ENCODE measurements around the gene SH3PXD2A.
"Not testable (repeated sequence)": the region's sequence is repeated elsewhere in the genome, so short reads cannot be mapped to it uniquely, and the experiment has no call there.

The SH3PXD2A gene

DNA sequence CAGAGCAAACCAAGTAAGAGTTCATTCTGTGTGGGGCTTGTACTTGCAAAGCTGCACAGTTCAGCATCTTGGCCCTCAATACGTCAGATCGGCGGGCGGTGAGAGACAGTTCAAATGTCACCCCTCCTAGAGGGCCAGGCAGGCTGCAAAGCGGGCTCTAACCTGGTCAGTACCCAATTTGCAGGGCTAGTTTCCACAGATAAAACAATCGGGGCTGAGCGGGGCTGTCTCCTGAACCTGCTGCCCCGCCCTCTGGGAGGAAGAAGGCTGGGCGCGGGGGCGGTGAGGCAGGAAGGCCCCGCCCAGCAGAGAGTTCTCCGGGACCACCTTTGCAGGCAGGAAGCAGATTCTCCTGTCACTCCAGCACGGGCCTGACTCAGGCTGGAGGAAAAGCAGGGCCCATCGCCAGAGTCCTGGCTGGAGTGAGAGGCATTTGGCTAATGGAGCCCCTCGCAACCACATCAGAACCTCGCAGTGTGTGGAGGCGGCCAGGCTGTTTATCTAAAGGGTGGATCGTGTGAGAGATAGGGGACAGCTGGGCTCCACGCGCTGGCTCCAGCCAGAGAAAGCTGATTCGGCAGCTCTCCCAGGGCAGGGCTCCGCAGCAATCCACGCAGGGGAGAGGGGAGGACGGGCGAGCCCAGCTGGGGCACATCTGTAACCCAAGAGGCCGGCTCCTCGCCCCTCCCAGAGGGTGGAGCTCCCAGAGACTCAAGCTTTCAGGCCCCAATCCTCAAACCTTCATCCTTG lies 83.1 kb downstream of the SH3PXD2A start:
- DNase-seq (ENCODE audit: extremely low read depth in 1 of 2, low read depth in 1 of 2), result peak; percentile 35 to 56

GRCh38 chr10:103770139-103770538 lies 85.2 kb downstream of the SH3PXD2A start:
- DNase-seq (ENCODE audit: extremely low read depth in 1 of 2, low read depth in 1 of 2), result no peak

GRCh38 chr10:103769176-103769575 lies 86.2 kb downstream of the SH3PXD2A start:
- DNase-seq (ENCODE audit: extremely low read depth in 1 of 2, low read depth in 1 of 2), result no peak

- DNase-seq (ENCODE audit: extremely low read depth in 1 of 2, low read depth in 1 of 2), result no peak
Measured at GRCh38 chr10:103768345-103768744, 87.0 kb downstream of the SH3PXD2A start.

- DNase-seq (ENCODE audit: extremely low read depth in 1 of 2, low read depth in 1 of 2), result no peak
Measured at GRCh38 chr10:103767756-103768155, 87.6 kb downstream of the SH3PXD2A start.

DNA sequence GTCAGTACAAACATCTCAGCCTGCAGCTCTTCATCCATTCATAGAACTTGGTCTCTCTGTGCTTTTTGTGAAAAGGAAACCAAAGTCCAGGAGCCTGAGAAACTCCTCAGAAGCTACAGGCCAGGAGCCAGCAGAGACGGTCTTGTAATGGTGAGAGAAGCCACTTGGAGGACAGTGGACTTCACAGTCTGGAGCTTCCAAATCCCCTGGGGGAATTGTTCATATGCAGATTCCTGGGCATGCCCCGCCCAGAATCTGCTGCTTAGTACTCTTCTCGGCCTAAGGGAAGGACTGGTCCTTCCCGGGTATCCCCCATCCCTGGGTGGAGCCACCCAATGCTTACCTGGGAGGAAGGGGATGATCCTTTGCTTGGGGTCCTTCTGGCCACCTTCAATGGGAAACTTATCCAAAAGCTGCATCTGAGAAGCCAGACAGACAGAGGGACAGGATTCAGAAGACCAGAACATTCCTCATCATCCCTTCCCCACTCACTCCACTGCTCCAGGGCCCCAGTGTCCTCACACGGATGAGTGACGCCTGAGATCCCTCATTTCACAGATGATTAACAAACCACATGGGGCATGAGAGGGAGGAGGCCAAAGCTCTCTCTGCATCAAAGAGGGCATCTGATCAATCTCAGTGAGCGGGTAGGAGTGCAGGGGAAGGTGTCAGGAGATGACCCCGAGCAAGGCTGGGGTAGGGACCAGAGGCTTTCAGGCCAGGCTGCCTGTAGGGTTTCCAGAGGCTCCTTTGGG lies 88.4 kb downstream of the SH3PXD2A start:
- DNase-seq (ENCODE audit: extremely low read depth in 1 of 2, low read depth in 1 of 2), result no peak

- peak in 1 of 2 donors; percentile 54 for DNase-seq (ENCODE audit: extremely low read depth in 1 of 2, low read depth in 1 of 2)
Measured at GRCh38 chr10:103765981-103766380, 89.4 kb downstream of the SH3PXD2A start.

- no peak for DNase-seq (ENCODE audit: extremely low read depth in 1 of 2, low read depth in 1 of 2)
Measured at GRCh38 chr10:103765168-103765567, 90.2 kb downstream of the SH3PXD2A start.

- DNase-seq (ENCODE audit: extremely low read depth in 1 of 2, low read depth in 1 of 2), result no peak
Measured at GRCh38 chr10:103764296-103765088, 90.9 kb downstream of the SH3PXD2A start.

DNA sequence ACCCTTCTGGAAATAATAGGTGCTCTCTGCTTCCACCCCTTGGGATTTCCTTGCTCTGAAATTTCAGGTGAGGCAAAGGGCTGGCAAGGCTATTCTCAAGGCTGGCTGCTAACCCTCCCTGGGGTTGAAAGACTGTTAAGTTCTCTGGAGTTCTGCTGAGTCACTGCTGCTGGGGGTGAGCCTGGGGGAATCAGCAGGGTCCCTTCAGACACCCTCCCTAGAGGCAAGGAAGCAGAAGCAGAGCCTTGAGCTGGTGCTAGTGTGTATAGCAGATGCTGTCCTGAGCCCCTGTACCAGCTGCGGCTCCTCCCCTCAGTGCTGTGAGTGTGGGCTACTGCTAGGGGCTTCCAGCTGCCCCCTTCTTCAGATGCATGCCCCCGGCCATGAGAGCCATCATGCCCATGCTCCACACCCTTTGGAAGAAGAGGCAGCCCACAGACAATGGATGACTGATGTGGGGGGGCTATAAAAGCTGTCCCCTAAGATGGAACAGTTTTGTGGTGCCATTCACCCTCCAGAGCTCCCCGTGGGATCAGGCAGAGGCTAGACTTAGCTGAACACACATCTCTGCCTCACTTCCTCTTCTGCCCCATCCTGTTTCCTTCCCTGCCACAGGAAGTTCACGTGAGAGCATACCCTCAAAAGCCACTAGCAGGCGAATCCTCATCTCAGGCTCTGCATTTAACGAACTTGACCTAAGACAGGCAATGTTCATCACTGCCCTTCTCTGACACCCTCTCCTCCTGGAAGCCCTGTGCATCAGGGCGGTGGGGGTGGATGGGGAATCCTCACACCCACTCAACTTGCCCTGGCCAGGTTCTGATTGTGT lies 91.8 kb downstream of the SH3PXD2A start:
- DNase-seq (ENCODE audit: extremely low read depth in 1 of 2, low read depth in 1 of 2), result no peak

GRCh38 chr10:103762916-103763315 lies 92.5 kb downstream of the SH3PXD2A start:
- DNase-seq (ENCODE audit: extremely low read depth in 1 of 2, low read depth in 1 of 2), result no peak

DNA sequence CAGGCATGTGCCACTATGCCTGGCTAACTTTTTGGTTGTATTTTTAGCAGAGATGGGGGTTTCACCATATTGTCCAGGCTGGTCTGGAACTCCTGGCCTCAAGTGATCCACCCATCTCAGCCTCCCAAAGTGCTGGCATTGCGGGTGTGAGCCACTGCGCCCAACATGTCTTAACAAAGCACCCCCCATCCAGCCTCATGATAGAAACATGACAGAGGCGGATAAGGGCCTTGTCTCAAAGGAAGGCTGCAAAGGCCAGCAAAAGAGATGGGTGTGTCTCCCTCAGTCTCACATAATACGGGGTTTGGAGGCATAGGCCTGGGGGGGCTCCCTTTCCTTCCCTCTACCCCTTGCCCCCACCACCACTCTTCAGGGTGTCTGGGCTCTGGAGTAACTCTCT lies 93.2 kb downstream of the SH3PXD2A start:
- no peak for DNase-seq (ENCODE audit: extremely low read depth in 1 of 2, low read depth in 1 of 2)

DNA sequence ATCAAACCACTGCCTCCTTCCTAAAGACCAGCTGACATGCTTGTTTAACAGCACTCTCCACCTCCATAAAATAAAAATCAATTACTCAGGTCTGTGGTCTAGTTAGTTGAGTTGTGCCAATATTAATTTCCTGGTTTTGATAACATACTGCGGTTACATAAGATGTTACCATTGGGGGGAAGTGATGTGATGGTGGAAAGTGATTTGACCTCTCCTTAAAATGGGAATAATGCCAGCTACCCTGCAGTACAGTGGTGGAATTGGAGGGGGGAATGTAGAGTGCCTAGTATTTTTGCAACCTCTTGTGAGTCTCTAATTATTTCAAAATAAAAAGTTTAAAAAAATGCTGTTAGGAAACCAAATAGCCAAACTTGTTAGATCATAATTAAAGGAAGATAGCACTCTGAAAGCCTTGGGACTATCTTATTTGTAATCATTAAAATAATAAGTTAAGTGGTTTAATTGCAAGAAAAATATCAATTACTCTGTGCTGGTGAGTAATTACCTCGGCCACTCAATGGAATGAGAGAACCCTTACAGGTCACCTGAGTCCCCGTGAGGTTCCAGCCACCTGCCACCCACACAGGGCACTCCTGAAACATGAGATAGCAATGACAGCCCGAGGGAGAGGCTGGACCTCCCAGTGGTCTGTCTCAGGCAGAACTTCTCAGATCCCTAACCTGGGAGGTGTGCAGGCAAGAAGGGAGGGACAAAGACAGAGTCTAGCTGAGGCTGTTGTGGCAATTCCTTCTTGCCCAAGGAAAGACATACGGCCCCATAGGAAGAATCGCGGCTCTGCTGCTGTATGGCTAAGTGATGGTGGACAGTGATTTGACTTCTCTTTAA lies 94.1 kb downstream of the SH3PXD2A start:
- DNase-seq (ENCODE audit: extremely low read depth in 1 of 2, low read depth in 1 of 2), result no peak

DNA sequence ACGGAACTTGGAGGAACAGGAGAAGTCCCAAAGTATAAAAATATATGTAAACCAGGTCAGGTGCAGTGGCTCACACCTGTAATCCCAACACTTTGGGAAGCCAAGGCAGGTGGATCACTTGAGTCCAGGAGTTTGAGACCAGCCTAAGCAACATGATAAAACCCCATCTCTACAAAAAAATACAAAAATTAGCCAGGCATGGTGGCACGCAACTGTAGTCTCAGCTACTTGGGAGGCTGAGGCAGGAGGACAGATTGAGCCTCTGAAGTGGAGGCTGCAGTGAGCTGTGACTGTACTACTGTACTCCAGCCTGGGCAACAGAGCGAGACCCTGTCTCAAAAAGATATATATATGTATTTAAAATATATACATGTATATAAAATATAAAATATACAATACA lies 95.1 kb downstream of the SH3PXD2A start:
- not testable (repeated sequence) for DNase-seq (ENCODE audit: extremely low read depth in 1 of 2, low read depth in 1 of 2)

DNA sequence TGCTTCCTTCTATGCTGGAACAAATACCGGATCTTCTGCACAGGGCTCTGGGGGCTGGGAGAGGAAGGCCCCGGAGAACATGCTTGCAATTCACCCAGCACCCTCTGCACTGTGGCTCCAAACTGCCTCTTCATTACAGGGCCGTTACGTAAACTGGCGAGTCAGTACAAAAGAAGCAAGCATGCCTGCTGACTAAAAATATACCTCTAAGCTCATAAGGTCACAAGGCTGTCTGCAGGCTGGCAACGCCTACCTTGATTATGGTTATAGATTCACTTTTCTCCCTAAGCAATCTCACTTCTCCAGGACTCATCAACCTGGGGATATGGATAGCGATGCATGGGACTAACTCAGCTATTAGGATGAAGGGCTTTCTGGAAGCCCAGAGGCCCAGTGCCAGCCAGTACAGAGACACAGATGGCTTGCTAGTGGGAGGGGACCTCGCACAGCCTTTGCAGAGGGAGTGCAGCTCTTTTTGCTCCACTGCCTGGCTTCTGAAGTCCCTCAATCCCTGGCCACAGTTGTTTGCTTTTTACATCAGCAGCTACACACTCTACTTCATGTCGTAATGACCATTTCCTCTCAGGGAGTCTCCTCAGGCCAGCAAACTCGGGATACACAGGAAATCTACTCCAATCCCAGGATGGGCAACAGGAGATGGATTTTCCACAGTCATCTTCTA lies 96.1 kb downstream of the SH3PXD2A start:
- peak in 1 of 2 donors; percentile 33 for DNase-seq (ENCODE audit: extremely low read depth in 1 of 2, low read depth in 1 of 2)

DNA sequence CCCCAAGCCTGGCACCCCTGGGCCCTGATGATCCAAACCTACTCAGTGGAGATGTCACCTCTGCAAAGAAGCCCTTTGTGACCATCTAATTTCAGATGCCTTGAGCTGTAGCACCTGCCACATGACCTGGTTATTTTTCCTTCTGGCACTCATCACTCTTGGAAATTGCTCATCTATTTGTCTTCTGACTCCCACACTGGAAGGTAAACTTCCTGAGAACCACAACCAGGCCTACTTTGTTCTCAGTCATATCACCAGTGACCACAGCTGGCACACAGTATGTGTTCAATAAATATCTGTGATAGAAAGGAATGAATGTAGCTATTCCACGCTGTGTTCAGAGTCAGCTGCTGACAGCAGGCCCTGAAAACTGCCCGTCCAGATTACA lies 97.1 kb downstream of the SH3PXD2A start:
- DNase-seq (ENCODE audit: extremely low read depth in 1 of 2, low read depth in 1 of 2), result no peak

- peak in 1 of 2 donors; percentile 75 for DNase-seq (ENCODE audit: extremely low read depth in 1 of 2, low read depth in 1 of 2)
Measured at GRCh38 chr10:103757531-103758293, 97.7 kb downstream of the SH3PXD2A start.

- no peak for DNase-seq (ENCODE audit: extremely low read depth in 1 of 2, low read depth in 1 of 2)
Measured at GRCh38 chr10:103756277-103756869, 99.0 kb downstream of the SH3PXD2A start.
